ENCODE measurements around the gene ADGRG6. TPM values are rescaled to one million over a fixed set of nuclear protein-coding genes. Genes with fewer than 3 reads are reported as not detected.
A peak's percentile ranks its signal among the peaks of the same experiment; 100 is the strongest.

The ADGRG6 gene
- total RNA-seq, 1 donor from 2014 or later, result 0.07 TPM

- intact Hi-C loops (cut with micrococcal nuclease), result no loop called here
- Mint-ChIP-seq H3K27me3 (ENCODE audit: low read depth) (peaks cover 10% of the 10 kb centered on the region), H3K9me3 (no peaks in the 10 kb centered on the region), H3K4me1 (ENCODE audit: low read depth) (peaks cover 6% of the 10 kb centered on the region), H3K36me3 (ENCODE audit: low read depth) (no peaks in the 10 kb centered on the region), H3K27ac (peak overlapping the region; percentile 30), H3K4me3 (ENCODE audit: low read depth) (no peak overlapping the region)
- no peak for DNase-seq (ENCODE audit: low spot score)
Measured at GRCh38 chr6:142331601-142332000, 29.8 kb downstream of the ADGRG6 start.

GRCh38 chr6:142332393-142333098, 30.7 kb downstream of the ADGRG6 start:
- Mint-ChIP-seq H3K4me3 (ENCODE audit: low read depth) (no peak overlapping the region), H3K4me1 (ENCODE audit: low read depth) (peaks cover 6% of the 10 kb centered on the region), H3K9me3 (no peaks in the 10 kb centered on the region), H3K27me3 (ENCODE audit: low read depth) (peaks cover 7% of the 10 kb centered on the region), H3K36me3 (ENCODE audit: low read depth) (no peaks in the 10 kb centered on the region), H3K27ac (no peak overlapping the region)
- intact Hi-C loops (cut with micrococcal nuclease), result no loop called here
- no peak for DNase-seq (ENCODE audit: low spot score)

- intact Hi-C loops (cut with micrococcal nuclease), result no loop called here
- H3K36me3 Mint-ChIP-seq (ENCODE audit: low read depth), result no peaks in the 10 kb centered on the region
- H3K4me1 Mint-ChIP-seq (ENCODE audit: low read depth), result peaks cover 6% of the 10 kb centered on the region
- no peaks in the 10 kb centered on the region for H3K9me3 Mint-ChIP-seq
- no peak overlapping the region for H3K27ac Mint-ChIP-seq
- H3K27me3 Mint-ChIP-seq (ENCODE audit: low read depth), result peaks cover 4% of the 10 kb centered on the region
- no peak overlapping the region for H3K4me3 Mint-ChIP-seq (ENCODE audit: low read depth)
- DNase-seq (ENCODE audit: low spot score), result no peak
Measured at GRCh38 chr6:142333431-142333830, 31.6 kb downstream of the ADGRG6 start.

- Mint-ChIP-seq H3K4me1 (ENCODE audit: low read depth) (peaks cover 6% of the 10 kb centered on the region), H3K9me3 (no peaks in the 10 kb centered on the region), H3K27me3 (ENCODE audit: low read depth) (peaks cover 4% of the 10 kb centered on the region), H3K36me3 (ENCODE audit: low read depth) (no peaks in the 10 kb centered on the region), H3K4me3 (ENCODE audit: low read depth) (no peak overlapping the region), H3K27ac (no peak overlapping the region)
- no peak for DNase-seq (ENCODE audit: low spot score)
- intact Hi-C loops (cut with micrococcal nuclease), result no loop called here
Measured at GRCh38 chr6:142334294-142334693, 32.5 kb downstream of the ADGRG6 start.

GRCh38 chr6:142335415-142335814, 33.6 kb downstream of the ADGRG6 start:
- H3K27ac Mint-ChIP-seq, result no peak overlapping the region
- no peaks in the 10 kb centered on the region for H3K36me3 Mint-ChIP-seq (ENCODE audit: low read depth)
- no peaks in the 10 kb centered on the region for H3K9me3 Mint-ChIP-seq
- H3K4me1 Mint-ChIP-seq (ENCODE audit: low read depth), result peaks cover 6% of the 10 kb centered on the region
- DNase-seq (ENCODE audit: low spot score), result no peak
- intact Hi-C loops (cut with micrococcal nuclease), result no loop called here
- H3K27me3 Mint-ChIP-seq (ENCODE audit: low read depth), result peaks cover 4% of the 10 kb centered on the region
- no peak overlapping the region for H3K4me3 Mint-ChIP-seq (ENCODE audit: low read depth)

- Mint-ChIP-seq H3K9me3 (no peaks in the 10 kb centered on the region), H3K27me3 (ENCODE audit: low read depth) (peaks cover 4% of the 10 kb centered on the region), H3K27ac (no peak overlapping the region), H3K4me3 (ENCODE audit: low read depth) (no peak overlapping the region), H3K36me3 (ENCODE audit: low read depth) (no peaks in the 10 kb centered on the region), H3K4me1 (ENCODE audit: low read depth) (peaks cover 4% of the 10 kb centered on the region)
- DNase-seq (ENCODE audit: low spot score), result no peak
- intact Hi-C loops (cut with micrococcal nuclease), result no loop called here
Measured at GRCh38 chr6:142336183-142336582, 34.4 kb downstream of the ADGRG6 start.

- H3K4me3 Mint-ChIP-seq (ENCODE audit: low read depth), result no peak overlapping the region
- no peak overlapping the region for H3K27ac Mint-ChIP-seq
- intact Hi-C loops (cut with micrococcal nuclease), result no loop called here
- peaks cover 5% of the 10 kb centered on the region for H3K27me3 Mint-ChIP-seq (ENCODE audit: low read depth)
- H3K9me3 Mint-ChIP-seq, result no peaks in the 10 kb centered on the region
- no peak for DNase-seq (ENCODE audit: low spot score)
- no peaks in the 10 kb centered on the region for H3K36me3 Mint-ChIP-seq (ENCODE audit: low read depth)
- no peaks in the 10 kb centered on the region for H3K4me1 Mint-ChIP-seq (ENCODE audit: low read depth)
Measured at GRCh38 chr6:142336787-142337186, 35.0 kb downstream of the ADGRG6 start.

GRCh38 chr6:142339113-142339512, 37.3 kb downstream of the ADGRG6 start:
- Mint-ChIP-seq H3K4me1 (ENCODE audit: low read depth) (no peaks in the 10 kb centered on the region), H3K36me3 (ENCODE audit: low read depth) (no peaks in the 10 kb centered on the region), H3K4me3 (ENCODE audit: low read depth) (no peak overlapping the region), H3K27me3 (ENCODE audit: low read depth) (peaks cover 6% of the 10 kb centered on the region), H3K27ac (no peak overlapping the region), H3K9me3 (no peaks in the 10 kb centered on the region)
- DNase-seq (ENCODE audit: low spot score), result no peak
- intact Hi-C loops (cut with micrococcal nuclease), result no loop called here

GRCh38 chr6:142339968-142340658, 38.3 kb downstream of the ADGRG6 start:
- intact Hi-C loops (cut with micrococcal nuclease), result no loop called here
- H3K4me3 Mint-ChIP-seq (ENCODE audit: low read depth), result no peak overlapping the region
- H3K9me3 Mint-ChIP-seq, result no peaks in the 10 kb centered on the region
- H3K27me3 Mint-ChIP-seq (ENCODE audit: low read depth), result peaks cover 6% of the 10 kb centered on the region
- DNase-seq (ENCODE audit: low spot score), result no peak
- no peaks in the 10 kb centered on the region for H3K36me3 Mint-ChIP-seq (ENCODE audit: low read depth)
- no peaks in the 10 kb centered on the region for H3K4me1 Mint-ChIP-seq (ENCODE audit: low read depth)
- no peak overlapping the region for H3K27ac Mint-ChIP-seq

GRCh38 chr6:142341855-142342330, 40.1 kb downstream of the ADGRG6 start:
- Mint-ChIP-seq H3K27me3 (ENCODE audit: low read depth) (peaks cover 2% of the 10 kb centered on the region), H3K4me1 (ENCODE audit: low read depth) (no peaks in the 10 kb centered on the region), H3K27ac (no peak overlapping the region), H3K4me3 (ENCODE audit: low read depth) (no peak overlapping the region), H3K9me3 (no peaks in the 10 kb centered on the region), H3K36me3 (ENCODE audit: low read depth) (no peaks in the 10 kb centered on the region)
- DNase-seq (ENCODE audit: low spot score), result no peak
- intact Hi-C loops (cut with micrococcal nuclease), result no loop called here

- no peaks in the 10 kb centered on the region for H3K9me3 Mint-ChIP-seq
Measured at GRCh38 chr6:142342986-142343385, 41.2 kb downstream of the ADGRG6 start.

GRCh38 chr6:142343938-142344337, 42.1 kb downstream of the ADGRG6 start:
- Mint-ChIP-seq H3K9me3 (no peaks in the 10 kb centered on the region), H3K4me3 (ENCODE audit: low read depth) (no peak overlapping the region), H3K27ac (no peak overlapping the region), H3K27me3 (ENCODE audit: low read depth) (peaks cover 4% of the 10 kb centered on the region), H3K4me1 (ENCODE audit: low read depth) (no peaks in the 10 kb centered on the region), H3K36me3 (ENCODE audit: low read depth) (no peaks in the 10 kb centered on the region)
- DNase-seq (ENCODE audit: low spot score), result no peak
- intact Hi-C loops (cut with micrococcal nuclease), result no loop called here

More at GRCh38 chr6:142342986-142343385, 41.2 kb downstream of the ADGRG6 start:
- H3K27ac Mint-ChIP-seq, result no peak overlapping the region
- no peaks in the 10 kb centered on the region for H3K36me3 Mint-ChIP-seq (ENCODE audit: low read depth)
- H3K4me1 Mint-ChIP-seq (ENCODE audit: low read depth), result no peaks in the 10 kb centered on the region
- no peak overlapping the region for H3K4me3 Mint-ChIP-seq (ENCODE audit: low read depth)
- intact Hi-C loops (cut with micrococcal nuclease), result no loop called here
- H3K27me3 Mint-ChIP-seq (ENCODE audit: low read depth), result peaks cover 2% of the 10 kb centered on the region
- DNase-seq (ENCODE audit: low spot score), result no peak

- Mint-ChIP-seq H3K4me3 (ENCODE audit: low read depth) (no peak overlapping the region), H3K9me3 (no peaks in the 10 kb centered on the region), H3K27me3 (ENCODE audit: low read depth) (peaks cover 4% of the 10 kb centered on the region), H3K36me3 (ENCODE audit: low read depth) (no peaks in the 10 kb centered on the region), H3K27ac (no peak overlapping the region), H3K4me1 (ENCODE audit: low read depth) (no peaks in the 10 kb centered on the region)
- intact Hi-C loops (cut with micrococcal nuclease), result no loop called here
- DNase-seq (ENCODE audit: low spot score), result no peak
Measured at GRCh38 chr6:142345261-142345660, 43.5 kb downstream of the ADGRG6 start.
